DMS153 (cell line): Measurements from ENCODE around the gene H2BW1.
"Not testable (repeated sequence)": the region's sequence is repeated elsewhere in the genome, so short reads cannot be mapped to it uniquely, and the experiment has no call there.

Experiments used
- DNase-seq: peaks from one replicate; lab custom pipeline; 2025; lab: John Stamatoyannopoulos, UW

H2BW1 gene

GRCh38 chrX:104013606-104014005 is at the start of gene H2BW1:
TSS of gene H2BW1 (minus strand) at chrX:104013708. CDS start at chrX:104013576, 132 bp downstream.
- DNase-seq = no peak

GRCh38 chrX:104062636-104063035 is 49.1 kb upstream of the H2BW1 start:
- DNase-seq = not testable (repeated sequence)

DNA sequence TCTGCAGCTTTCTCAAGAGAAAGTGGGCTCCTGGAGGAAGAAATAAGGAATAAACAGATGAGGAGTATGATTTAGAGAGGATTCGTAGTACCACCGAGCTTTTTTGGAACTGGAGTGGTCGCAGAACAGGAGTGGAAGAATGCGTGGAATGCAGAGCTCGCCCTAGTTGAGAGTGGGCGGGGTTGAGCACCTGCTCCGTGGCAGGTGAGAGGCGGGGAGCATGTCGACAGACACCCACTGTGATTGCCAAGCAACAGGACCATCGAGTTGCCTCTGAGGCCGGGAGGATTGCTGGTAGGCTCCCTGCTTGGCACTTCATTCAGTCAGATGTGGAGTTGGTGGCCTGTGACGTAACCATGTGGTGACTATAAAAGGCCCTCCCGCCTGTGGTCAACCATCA is 41.4 kb upstream of the H2BW1 start:
- DNase-seq = not testable (repeated sequence)

- DNase-seq = no peak
Measured at GRCh38 chrX:104047171-104047570, 33.7 kb upstream of the H2BW1 start.

GRCh38 chrX:104045642-104046041 is 32.1 kb upstream of the H2BW1 start:
- no peak for DNase-seq

GRCh38 chrX:104041003-104041402 is 27.5 kb upstream of the H2BW1 start:
- no peak for DNase-seq

GRCh38 chrX:104039689-104040505 is 26.4 kb upstream of the H2BW1 start, which contains the start of gene H2BW2:
TSS of gene H2BW2 (plus strand) at chrX:104039956. CDS start at chrX:104039995, 39 bp downstream.
- DNase-seq = no peak

DNA sequence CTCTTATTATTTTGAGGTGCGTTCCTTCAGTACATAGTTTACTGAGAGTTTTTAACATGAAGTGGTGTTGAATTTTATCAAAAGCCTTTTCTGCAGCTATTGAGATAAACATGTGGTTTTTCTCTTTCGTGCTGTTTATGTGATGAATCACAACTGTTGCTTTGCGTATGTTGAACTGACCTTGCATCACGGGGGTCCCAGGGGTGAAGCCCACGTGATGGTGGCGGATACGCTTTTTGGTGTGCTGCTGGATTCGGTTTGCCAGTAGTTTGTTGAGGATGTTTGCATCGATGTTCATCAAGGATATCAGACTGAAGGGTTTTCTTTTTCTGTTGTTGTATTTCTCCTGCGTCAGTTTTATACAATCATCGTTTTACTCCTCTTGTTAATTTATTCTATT is 4.6 kb upstream of the H2BW1 start:
- no peak for DNase-seq

- DNase-seq = not testable (repeated sequence)
Measured at GRCh38 chrX:104015576-104015975, 2.1 kb upstream of the H2BW1 start.

DNA sequence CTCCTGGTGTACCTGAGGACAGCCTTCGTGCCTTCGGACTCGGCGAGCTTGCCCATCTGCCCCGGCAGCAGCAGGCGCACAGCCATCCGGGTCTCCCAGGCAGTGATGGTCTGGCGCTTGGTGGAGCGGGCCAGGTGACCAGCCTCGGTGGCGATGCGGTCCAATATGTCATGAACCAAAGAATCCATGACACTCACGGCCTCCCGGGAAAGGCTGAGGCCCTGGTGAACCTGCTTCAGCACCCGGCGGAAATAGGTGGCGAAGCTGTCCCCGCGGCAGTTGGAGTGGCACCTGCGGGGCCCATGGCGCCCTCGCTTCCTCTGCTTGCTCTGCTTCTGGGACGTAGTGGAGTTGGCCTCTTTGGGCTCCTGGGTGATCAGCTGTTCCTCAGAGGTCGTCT is 350 bp downstream of the H2BW1 start:
- no peak for DNase-seq

DNA sequence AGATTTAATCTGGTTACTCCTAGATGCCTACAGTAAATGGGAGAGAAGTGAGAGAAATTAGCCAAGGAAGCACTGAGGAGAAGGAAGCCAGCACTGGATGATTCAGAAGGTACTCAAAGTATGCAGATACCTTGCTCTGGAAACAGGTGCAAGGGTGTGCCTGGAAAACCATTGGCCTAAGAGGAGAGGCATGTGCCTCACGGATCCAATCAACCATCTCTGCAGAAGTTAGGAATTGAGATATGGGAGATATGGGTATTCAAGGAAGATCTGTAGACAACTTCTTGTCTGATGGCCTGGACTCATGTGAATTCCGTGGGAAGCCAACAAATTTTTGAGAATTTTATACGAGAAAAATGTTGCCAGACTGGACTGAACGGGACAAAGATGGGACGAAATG is 4.7 kb downstream of the H2BW1 start:
- no peak for DNase-seq

DNA sequence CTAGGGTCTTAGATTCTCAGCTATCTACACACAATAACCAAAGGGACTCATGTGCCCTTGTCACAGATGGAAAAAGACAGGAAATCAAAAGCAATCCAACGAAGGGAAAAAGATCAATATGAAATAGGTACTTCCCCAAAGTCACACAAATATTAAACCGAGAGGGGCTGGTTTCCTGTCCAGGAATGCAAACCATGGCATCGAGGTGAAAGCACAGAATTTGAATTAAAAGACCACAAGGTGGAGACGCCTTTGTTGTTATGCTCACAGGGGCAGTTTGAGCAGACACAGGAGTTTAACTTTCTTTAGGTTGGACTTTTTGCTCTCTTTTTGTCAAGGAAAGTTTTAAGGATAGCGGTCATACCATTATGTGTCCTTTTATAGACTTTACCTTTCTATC is 14.3 kb downstream of the H2BW1 start:
- DNase-seq = no peak

DNA sequence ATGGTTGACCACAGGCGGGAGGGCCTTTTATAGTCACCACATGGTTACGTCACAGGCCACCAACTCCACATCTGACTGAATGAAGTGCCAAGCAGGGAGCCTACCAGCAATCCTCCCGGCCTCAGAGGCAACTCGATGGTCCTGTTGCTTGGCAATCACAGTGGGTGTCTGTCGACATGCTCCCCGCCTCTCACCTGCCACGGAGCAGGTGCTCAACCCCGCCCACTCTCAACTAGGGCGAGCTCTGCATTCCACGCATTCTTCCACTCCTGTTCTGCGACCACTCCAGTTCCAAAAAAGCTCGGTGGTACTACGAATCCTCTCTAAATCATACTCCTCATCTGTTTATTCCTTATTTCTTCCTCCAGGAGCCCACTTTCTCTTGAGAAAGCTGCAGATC is 30.0 kb downstream of the H2BW1 start:
- DNase-seq = not testable (repeated sequence)

DNA sequence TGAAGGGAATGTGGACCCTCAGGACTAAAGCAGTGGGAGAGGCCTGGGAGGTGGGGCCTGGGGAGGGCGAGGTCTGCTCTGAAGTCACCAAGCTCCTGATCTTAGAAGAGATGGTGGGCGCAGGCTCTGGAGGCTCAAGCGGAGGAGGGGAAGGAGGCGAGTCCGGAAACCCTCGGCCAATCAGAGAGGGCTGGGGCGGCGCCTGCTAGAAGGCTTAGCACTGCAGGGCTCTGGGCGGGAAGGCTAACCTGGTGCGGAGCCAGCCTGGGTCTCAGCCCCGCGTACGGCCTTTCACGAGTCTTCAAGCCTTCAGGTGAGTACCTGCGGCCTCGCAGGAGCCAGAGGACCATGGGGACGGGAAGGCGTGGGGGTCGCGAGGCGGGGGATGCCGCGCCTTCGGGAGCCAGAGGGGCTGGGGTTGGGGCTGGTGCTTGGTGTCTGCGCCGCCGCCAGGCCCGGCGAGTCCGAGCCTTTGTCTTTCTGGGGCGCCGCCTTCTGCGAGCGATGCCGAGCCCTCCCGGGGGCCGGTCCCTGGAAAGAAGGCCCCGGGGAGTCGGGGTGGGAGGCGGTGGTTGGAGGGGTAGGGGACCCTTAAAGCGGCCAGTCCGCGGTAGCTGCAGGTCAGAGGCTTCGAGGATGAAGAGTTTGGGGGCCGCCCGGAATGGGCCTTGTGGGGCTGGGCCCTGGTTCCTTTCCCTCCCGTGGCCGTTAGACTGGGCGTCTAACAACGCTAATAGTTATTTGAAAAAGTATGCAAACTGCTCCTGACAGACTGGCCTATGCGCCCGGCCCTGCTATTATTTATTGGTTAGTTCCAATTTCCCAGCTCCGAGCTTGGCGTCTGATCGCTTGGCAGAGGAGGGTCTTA is 50.9 kb downstream of the H2BW1 start, which contains the start of gene TMSB15B:
TSS of gene TMSB15B (plus strand) at position 217 of the 868 bp plus-strand sequence.
- not testable (repeated sequence) for DNase-seq
